KMS-11 (cell line): ENCODE results near the gene PC.

ENCODE experiments used
- H2AFZ ChIP-seq: fragments of 200-600 bp; sonication (generic); 2 replicates; pipeline ENCODE4 v1.6.1; 2016; ENCODE audit warnings: antibody characterized with exemption, mixed run types, low read depth
- H3K27ac ChIP-seq: fragments of 200-600 bp; sonication (generic); 2 replicates; pipeline ENCODE4 v1.6.1; 2016; ENCODE audit warnings: mild to moderate bottlenecking, mixed run types
- H3K27me3 ChIP-seq: fragments of 200-600 bp; sonication (generic); 2 replicates; pipeline ENCODE4 v1.6.1; 2017; ENCODE audit warnings: mild to moderate bottlenecking, low read depth, mixed run types, moderate library complexity; ENCODE audit not compliant: insufficient read depth
- H3K36me3 ChIP-seq: fragments of 200-600 bp; sonication (generic); 2 replicates; pipeline ENCODE4 v1.6.1; 2017; ENCODE audit warnings: mild to moderate bottlenecking, mixed run types; ENCODE audit not compliant: insufficient read depth
- H3K4me1 ChIP-seq: fragments of 200-600 bp; sonication (generic); 2 replicates; pipeline ENCODE4 v1.6.1; 2016; ENCODE audit warnings: mild to moderate bottlenecking, low read depth, mixed run types; ENCODE audit not compliant: poor library complexity, severe bottlenecking
- H3K4me2 ChIP-seq: fragments of 200-600 bp; sonication (generic); 2 replicates; pipeline ENCODE4 v1.7.0; 2016; ENCODE audit warnings: mild to moderate bottlenecking, mixed run types
- H3K4me3 ChIP-seq: fragments of 200-600 bp; sonication (generic); IDR thresholded peaks from 2 replicates; pipeline ENCODE4 v1.6.1; 2017; ENCODE audit warnings: low read depth, low read length, mixed read lengths; ENCODE audit not compliant: insufficient read depth
- H3K79me2 ChIP-seq: fragments of 200-600 bp; sonication (generic); 2 replicates; pipeline ENCODE4 v1.6.1; 2016; ENCODE audit warnings: low read depth, mixed run types; ENCODE audit not compliant: insufficient read depth
- H3K9ac ChIP-seq: fragments of 200-600 bp; sonication (generic); 2 replicates; pipeline ENCODE4 v1.6.1; 2016; ENCODE audit warnings: mild to moderate bottlenecking, mixed run types
- H4K20me1 ChIP-seq: fragments of 200-600 bp; sonication (generic); 2 replicates; pipeline ENCODE4 v1.6.1; 2016; ENCODE audit warnings: mild to moderate bottlenecking, mixed run types; ENCODE audit not compliant: insufficient read depth
- CTCF ChIP-seq: fragments of 200-600 bp; sonication (generic); conservative IDR thresholded peaks from 2 replicates; pipeline ENCODE4 v1.6.1; 2017; ENCODE audit warnings: low read depth, mild to moderate bottlenecking, antibody characterized with exemption, low read length, moderate library complexity, mixed read lengths

PC gene

GRCh38 chr11:66956689-66957290 is 1.4 kb downstream of the PC start:
- Histone ChIP-seq H3K4me3 (no peak overlapping the region), H3K4me1 (no peaks in the 10 kb centered on the region), H4K20me1 (no peaks in the 10 kb centered on the region), H3K27me3 (no peaks in the 10 kb centered on the region), H3K9ac (no peak overlapping the region), H2AFZ (no peak overlapping the region), H3K79me2 (no peaks in the 10 kb centered on the region), H3K27ac (no peak overlapping the region), H3K4me2 (no peak overlapping the region), H3K36me3 (no peaks in the 10 kb centered on the region)
- no peak for TF ChIP-seq CTCF

GRCh38 chr11:66953081-66953833 is 4.9 kb downstream of the PC start:
- Histone ChIP-seq H3K27me3 (no peaks in the 10 kb centered on the region), H2AFZ (no peak overlapping the region), H3K4me2 (no peak overlapping the region), H3K9ac (no peak overlapping the region), H3K27ac (no peak overlapping the region), H4K20me1 (no peaks in the 10 kb centered on the region), H3K36me3 (no peaks in the 10 kb centered on the region), H3K79me2 (no peaks in the 10 kb centered on the region), H3K4me1 (no peaks in the 10 kb centered on the region), H3K4me3 (no peak overlapping the region)
- no peak for TF ChIP-seq CTCF

GRCh38 chr11:66951927-66952337 is 6.3 kb downstream of the PC start:
- no peak overlapping the region for H3K4me2 ChIP-seq
- no peak overlapping the region for H3K27ac ChIP-seq
- no peaks in the 10 kb centered on the region for H3K4me1 ChIP-seq
- H3K79me2 ChIP-seq, result no peaks in the 10 kb centered on the region
- H3K27me3 ChIP-seq, result no peaks in the 10 kb centered on the region
- no peak overlapping the region for H3K4me3 ChIP-seq
- no peaks in the 10 kb centered on the region for H4K20me1 ChIP-seq
- no peak overlapping the region for H3K9ac ChIP-seq
- no peaks in the 10 kb centered on the region for H3K36me3 ChIP-seq
- no peak overlapping the region for H2AFZ ChIP-seq
- no peak for TF ChIP-seq CTCF

- H3K4me3 ChIP-seq, result no peak overlapping the region
- no peaks in the 10 kb centered on the region for H3K36me3 ChIP-seq
- H3K4me2 ChIP-seq, result no peak overlapping the region
- no peak overlapping the region for H3K27ac ChIP-seq
- TF ChIP-seq CTCF, result no peak
- no peaks in the 10 kb centered on the region for H3K4me1 ChIP-seq
- no peak overlapping the region for H2AFZ ChIP-seq
- H3K27me3 ChIP-seq, result no peaks in the 10 kb centered on the region
- no peaks in the 10 kb centered on the region for H4K20me1 ChIP-seq
- no peak overlapping the region for H3K9ac ChIP-seq
- no peaks in the 10 kb centered on the region for H3K79me2 ChIP-seq
Measured at GRCh38 chr11:66951135-66951534, 7.0 kb downstream of the PC start.
